Type B pancreatic cell (in vitro differentiated cells): ENCODE data around the gene DHX40. TPM values are rescaled to one million over a fixed set of nuclear protein-coding genes. Genes with fewer than 3 reads are reported as not detected.

Experiments
- DNase-seq: peaks from one replicate; pipeline ENCODE4 v3.0.0; 2021; ENCODE audit warnings: mixed read lengths; ENCODE audit not compliant: unreplicated experiment; ENCODE audit errors: extremely low spot score
- H3K27ac Mint-ChIP-seq: 2 replicates; pipeline ENCODE4 v1.8.0; 2021; ENCODE audit warnings: mild to moderate bottlenecking, mixed read lengths
- H3K27me3 Mint-ChIP-seq: 2 replicates; pipeline ENCODE4 v1.8.0; 2021; ENCODE audit warnings: mixed read lengths
- H3K36me3 Mint-ChIP-seq: 2 replicates; pipeline ENCODE4 v1.8.0; 2021; ENCODE audit warnings: mixed read lengths
- H3K4me1 Mint-ChIP-seq: one replicate; pipeline ENCODE4 v1.8.0; 2021; ENCODE audit warnings: mixed read lengths; ENCODE audit not compliant: unreplicated experiment
- H3K4me3 Mint-ChIP-seq: 2 replicates; pipeline ENCODE4 v1.8.0; 2021; ENCODE audit warnings: mild to moderate bottlenecking, mixed read lengths
- H3K9me3 Mint-ChIP-seq: 2 replicates; pipeline ENCODE4 v1.8.0; 2021; ENCODE audit warnings: mixed read lengths
- total RNA-seq: library from RNA; stranded (reverse); gene quantifications from 2 replicates; pipeline ENCODE4 v1.2.1, GENCODE V29; 2021; ENCODE audit warnings: low replicate concordance
- TF ChIP-seq, protein P1 (sequence below): fragments of 200-600 bp; sonication (generic); conservative IDR thresholded peaks from 2 replicates; pipeline ENCODE4 v1.5.0; 2021; ENCODE audit warnings: antibody characterized with exemption, mild to moderate bottlenecking

Gene DHX40
- total RNA-seq, 1 donor from 2014 or later: 50.4 TPM

DNA sequence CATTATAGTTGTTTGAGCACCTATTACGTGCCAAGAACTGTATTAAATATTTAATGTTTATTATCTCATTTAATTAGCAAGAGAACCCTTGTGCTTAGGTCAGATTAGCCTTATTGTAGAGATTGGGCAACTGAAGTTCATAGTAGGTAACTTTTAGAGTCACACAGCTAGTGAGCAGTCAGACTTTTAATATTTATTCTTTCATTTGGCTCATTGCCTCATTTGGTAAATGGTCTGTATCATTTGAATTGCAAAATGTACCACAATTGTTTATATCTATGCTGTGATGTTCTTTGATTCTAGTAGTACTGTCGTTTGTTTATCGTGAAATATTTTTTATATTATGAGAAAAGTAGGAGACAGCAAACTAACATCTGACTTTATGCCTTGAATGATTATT lies 61.9 kb downstream of the DHX40 start:
- peaks cover 18% of the 10 kb centered on the region for H3K36me3 Mint-ChIP-seq
- H3K27me3 Mint-ChIP-seq: no peaks in the 10 kb centered on the region
- H3K4me3 Mint-ChIP-seq: no peak overlapping the region
- H3K27ac Mint-ChIP-seq: no peak overlapping the region
- TF ChIP-seq, protein P1, sequence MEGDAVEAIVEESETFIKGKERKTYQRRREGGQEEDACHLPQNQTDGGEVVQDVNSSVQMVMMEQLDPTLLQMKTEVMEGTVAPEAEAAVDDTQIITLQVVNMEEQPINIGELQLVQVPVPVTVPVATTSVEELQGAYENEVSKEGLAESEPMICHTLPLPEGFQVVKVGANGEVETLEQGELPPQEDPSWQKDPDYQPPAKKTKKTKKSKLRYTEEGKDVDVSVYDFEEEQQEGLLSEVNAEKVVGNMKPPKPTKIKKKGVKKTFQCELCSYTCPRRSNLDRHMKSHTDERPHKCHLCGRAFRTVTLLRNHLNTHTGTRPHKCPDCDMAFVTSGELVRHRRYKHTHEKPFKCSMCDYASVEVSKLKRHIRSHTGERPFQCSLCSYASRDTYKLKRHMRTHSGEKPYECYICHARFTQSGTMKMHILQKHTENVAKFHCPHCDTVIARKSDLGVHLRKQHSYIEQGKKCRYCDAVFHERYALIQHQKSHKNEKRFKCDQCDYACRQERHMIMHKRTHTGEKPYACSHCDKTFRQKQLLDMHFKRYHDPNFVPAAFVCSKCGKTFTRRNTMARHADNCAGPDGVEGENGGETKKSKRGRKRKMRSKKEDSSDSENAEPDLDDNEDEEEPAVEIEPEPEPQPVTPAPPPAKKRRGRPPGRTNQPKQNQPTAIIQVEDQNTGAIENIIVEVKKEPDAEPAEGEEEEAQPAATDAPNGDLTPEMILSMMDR: no peak
- H3K9me3 Mint-ChIP-seq: no peaks in the 10 kb centered on the region
- DNase-seq: no peak
- peaks cover 16% of the 10 kb centered on the region for H3K4me1 Mint-ChIP-seq

DNA sequence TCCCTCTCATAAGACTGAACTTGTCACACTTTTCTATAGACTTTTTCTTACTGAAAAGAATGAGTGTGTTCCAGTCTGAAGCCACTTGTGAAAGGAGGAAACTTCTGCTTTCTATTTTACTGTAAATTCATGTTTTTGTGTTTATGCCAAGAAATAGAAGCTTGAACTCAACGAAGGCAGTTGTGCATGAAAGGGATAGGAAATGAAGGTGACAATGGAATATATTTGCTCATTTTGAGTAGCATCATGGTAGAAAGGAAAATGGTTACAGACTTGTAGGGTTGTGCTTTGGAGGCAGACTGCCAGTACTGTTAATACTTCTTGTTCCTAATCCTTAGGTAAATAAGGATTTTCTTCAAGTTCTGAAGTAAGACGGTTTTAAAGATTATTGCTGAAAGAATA lies 62.4 kb downstream of the DHX40 start:
- H3K36me3 Mint-ChIP-seq: peaks cover 18% of the 10 kb centered on the region
- H3K4me1 Mint-ChIP-seq: peaks cover 18% of the 10 kb centered on the region
- H3K27ac Mint-ChIP-seq: no peak overlapping the region
- TF ChIP-seq, protein P1: no peak
- no peaks in the 10 kb centered on the region for H3K9me3 Mint-ChIP-seq
- H3K27me3 Mint-ChIP-seq: no peaks in the 10 kb centered on the region
- no peak overlapping the region for H3K4me3 Mint-ChIP-seq
- DNase-seq: no peak

DNA sequence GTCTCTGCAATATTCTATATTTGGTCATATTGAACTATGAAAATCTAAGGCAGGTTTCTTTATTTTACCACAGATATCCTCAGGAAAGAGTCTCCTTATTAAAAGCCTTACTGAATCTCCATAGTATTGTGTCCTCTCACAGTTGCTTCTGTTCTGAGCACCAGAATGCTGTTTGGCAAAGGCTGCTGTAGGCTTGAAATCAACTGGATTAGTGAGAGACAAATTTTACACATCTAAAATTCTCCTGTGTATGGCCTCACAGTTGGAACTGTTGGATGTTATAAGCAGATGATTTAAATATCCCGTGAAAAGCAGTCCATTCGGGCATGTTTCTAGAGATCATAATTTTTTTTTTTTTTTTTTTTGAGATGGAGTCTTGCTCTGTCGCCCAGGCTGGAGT lies 63.8 kb downstream of the DHX40 start:
- Mint-ChIP-seq H3K36me3 (peaks cover 13% of the 10 kb centered on the region), H3K4me1 (peaks cover 11% of the 10 kb centered on the region), H3K27me3 (no peaks in the 10 kb centered on the region), H3K27ac (peak overlapping the region; percentile 16), H3K9me3 (no peaks in the 10 kb centered on the region), H3K4me3 (no peak overlapping the region)
- TF ChIP-seq, protein P1: no peak
- DNase-seq: no peak

DNA sequence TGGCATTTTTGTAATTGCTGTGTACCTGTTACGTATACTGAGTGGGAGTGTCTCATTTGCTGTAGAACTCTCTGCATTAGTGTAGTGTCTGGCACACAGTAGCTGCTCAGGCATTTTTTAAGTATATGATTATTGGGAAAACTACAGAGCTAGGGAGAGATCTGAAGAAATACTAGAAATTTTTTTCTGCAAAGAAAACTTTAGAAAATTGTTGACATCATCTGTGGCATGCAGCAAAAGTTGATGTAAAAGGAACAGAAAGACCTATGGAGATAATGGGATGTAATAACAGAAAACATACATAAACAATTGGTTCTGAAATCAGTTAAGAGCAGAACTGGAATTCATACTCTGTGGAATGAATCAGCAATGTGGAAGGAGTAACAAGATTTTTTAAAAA lies 65.9 kb downstream of the DHX40 start:
- Mint-ChIP-seq H3K4me3 (no peak overlapping the region), H3K27me3 (no peaks in the 10 kb centered on the region), H3K9me3 (no peaks in the 10 kb centered on the region), H3K36me3 (peaks cover 10% of the 10 kb centered on the region), H3K4me1 (peaks cover 20% of the 10 kb centered on the region), H3K27ac (no peak overlapping the region)
- TF ChIP-seq, protein P1: no peak
- DNase-seq: no peak

DNA sequence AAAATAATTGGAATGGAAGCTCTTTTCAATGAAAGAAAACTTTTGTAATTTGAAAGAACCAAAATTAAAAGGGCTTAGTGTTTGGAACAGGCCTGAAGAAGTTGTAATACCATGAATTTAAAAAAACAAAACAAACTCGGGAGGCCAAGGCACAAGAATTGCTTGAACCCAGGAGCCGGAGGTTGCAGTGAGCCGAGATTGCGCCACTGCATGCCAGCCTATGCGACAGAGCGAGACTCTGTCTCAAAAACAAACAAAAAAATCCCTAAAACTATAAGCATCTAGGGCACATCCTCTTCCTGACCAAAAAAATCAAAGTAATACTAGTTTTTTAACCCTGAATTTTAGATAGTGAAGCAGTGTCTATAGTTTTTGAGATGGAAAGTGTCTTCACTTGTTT lies 67.0 kb downstream of the DHX40 start:
- no peak overlapping the region for H3K4me3 Mint-ChIP-seq
- peaks cover 10% of the 10 kb centered on the region for H3K36me3 Mint-ChIP-seq
- TF ChIP-seq, protein P1: no peak
- H3K27ac Mint-ChIP-seq: no peak overlapping the region
- DNase-seq: no peak
- H3K27me3 Mint-ChIP-seq: no peaks in the 10 kb centered on the region
- peaks cover 20% of the 10 kb centered on the region for H3K4me1 Mint-ChIP-seq
- no peaks in the 10 kb centered on the region for H3K9me3 Mint-ChIP-seq
